Activated T-helper 17 cell treated with anti-CD3 and anti-CD28 coated beads, Interleukin-2, amount 50 U/mL, for 72 hours (primary cell): ENCODE data around the gene PPP2R5E. TPM values are rescaled to one million over a fixed set of nuclear protein-coding genes. Genes with fewer than 3 reads are reported as not detected.

ENCODE experiments used
- ATAC-seq: fragments of 150-1000 bp; cut with Tn5 transposase; replicated peaks from 2 replicates; pipeline ENCODE4 v1.10.0; 2021; ENCODE audit warnings: mild to moderate bottlenecking, moderate library complexity
- H3K27ac Mint-ChIP-seq: one replicate; pipeline ENCODE4 v1.8.0; 2022; ENCODE audit warnings: mixed read lengths
- H3K27me3 Mint-ChIP-seq: one replicate; pipeline ENCODE4 v1.8.0; 2022; ENCODE audit warnings: mixed read lengths
- H3K36me3 Mint-ChIP-seq: one replicate; pipeline ENCODE4 v1.8.0; 2022; ENCODE audit warnings: low read depth, mild to moderate bottlenecking, mixed read lengths
- H3K4me1 Mint-ChIP-seq: one replicate; pipeline ENCODE4 v1.8.0; 2022; ENCODE audit warnings: mixed read lengths
- H3K4me3 Mint-ChIP-seq: one replicate; pipeline ENCODE4 v1.8.0; 2022; ENCODE audit warnings: mild to moderate bottlenecking, mixed read lengths
- H3K9me3 Mint-ChIP-seq: one replicate; pipeline ENCODE4 v1.8.0; 2022; ENCODE audit warnings: mixed read lengths
- total RNA-seq, 2 donors: library from RNA; stranded (reverse); gene quantifications; one replicate each; pipeline ENCODE4 v1.2.3, GENCODE V29; 2022

The PPP2R5E gene
- total RNA-seq, 2 donors from 2014 or later = 27.0 to 43.4 TPM

GRCh38 chr14:63421919-63422318, 121.3 kb downstream of the PPP2R5E start:
- no peaks in the 10 kb centered on the region for H3K4me1 Mint-ChIP-seq
- peaks cover 43% of the 10 kb centered on the region for H3K36me3 Mint-ChIP-seq
- no peaks in the 10 kb centered on the region for H3K9me3 Mint-ChIP-seq
- ATAC-seq = no peak
- H3K4me3 Mint-ChIP-seq = no peak overlapping the region
- no peak overlapping the region for H3K27ac Mint-ChIP-seq
- no peaks in the 10 kb centered on the region for H3K27me3 Mint-ChIP-seq

- H3K4me3 Mint-ChIP-seq = no peak overlapping the region
- no peaks in the 10 kb centered on the region for H3K4me1 Mint-ChIP-seq
- ATAC-seq = no peak
- no peak overlapping the region for H3K27ac Mint-ChIP-seq
- H3K27me3 Mint-ChIP-seq = no peaks in the 10 kb centered on the region
- H3K9me3 Mint-ChIP-seq = no peaks in the 10 kb centered on the region
- peaks cover 43% of the 10 kb centered on the region for H3K36me3 Mint-ChIP-seq
Measured at GRCh38 chr14:63421226-63421625, 122.0 kb downstream of the PPP2R5E start.

- H3K4me1 Mint-ChIP-seq = no peaks in the 10 kb centered on the region
- H3K27ac Mint-ChIP-seq = no peak overlapping the region
- H3K27me3 Mint-ChIP-seq = no peaks in the 10 kb centered on the region
- ATAC-seq = no peak
- H3K4me3 Mint-ChIP-seq = no peak overlapping the region
- peaks cover 64% of the 10 kb centered on the region for H3K36me3 Mint-ChIP-seq
- no peaks in the 10 kb centered on the region for H3K9me3 Mint-ChIP-seq
Measured at GRCh38 chr14:63418020-63418419, 125.2 kb downstream of the PPP2R5E start.

GRCh38 chr14:63413009-63413408, 130.2 kb downstream of the PPP2R5E start:
- Mint-ChIP-seq H3K27me3 (no peaks in the 10 kb centered on the region), H3K27ac (no peak overlapping the region)

GRCh38 chr14:63406333-63406732, 136.8 kb downstream of the PPP2R5E start:
- H3K4me3 Mint-ChIP-seq = no peak overlapping the region
- no peaks in the 10 kb centered on the region for H3K27me3 Mint-ChIP-seq
- peaks cover 39% of the 10 kb centered on the region for H3K36me3 Mint-ChIP-seq
- H3K4me1 Mint-ChIP-seq = peaks cover 5% of the 10 kb centered on the region
- no peaks in the 10 kb centered on the region for H3K9me3 Mint-ChIP-seq
- H3K27ac Mint-ChIP-seq = no peak overlapping the region
- no peak for ATAC-seq

More at GRCh38 chr14:63413009-63413408, 130.2 kb downstream of the PPP2R5E start:
- H3K9me3 Mint-ChIP-seq = no peaks in the 10 kb centered on the region
- ATAC-seq = no peak
- H3K4me3 Mint-ChIP-seq = no peak overlapping the region
- H3K36me3 Mint-ChIP-seq = peaks cover 56% of the 10 kb centered on the region
- H3K4me1 Mint-ChIP-seq = peaks cover 5% of the 10 kb centered on the region

- no peaks in the 10 kb centered on the region for H3K9me3 Mint-ChIP-seq
- H3K4me1 Mint-ChIP-seq = peaks cover 5% of the 10 kb centered on the region
- H3K27ac Mint-ChIP-seq = no peak overlapping the region
- H3K27me3 Mint-ChIP-seq = no peaks in the 10 kb centered on the region
- H3K36me3 Mint-ChIP-seq = peaks cover 37% of the 10 kb centered on the region
- H3K4me3 Mint-ChIP-seq = no peak overlapping the region
- ATAC-seq = no peak
Measured at GRCh38 chr14:63405715-63406114, 137.5 kb downstream of the PPP2R5E start.

- Mint-ChIP-seq H3K4me3 (no peak overlapping the region), H3K9me3 (no peaks in the 10 kb centered on the region), H3K36me3 (peaks cover 37% of the 10 kb centered on the region), H3K4me1 (peaks cover 4% of the 10 kb centered on the region), H3K27ac (no peak overlapping the region), H3K27me3 (no peaks in the 10 kb centered on the region)
- ATAC-seq = no peak
Measured at GRCh38 chr14:63404906-63405305, 138.3 kb downstream of the PPP2R5E start.

- Mint-ChIP-seq H3K4me3 (no peak overlapping the region), H3K9me3 (no peaks in the 10 kb centered on the region), H3K4me1 (peaks cover 4% of the 10 kb centered on the region), H3K27ac (no peak overlapping the region), H3K27me3 (no peaks in the 10 kb centered on the region), H3K36me3 (peaks cover 37% of the 10 kb centered on the region)
- no peak for ATAC-seq
Measured at GRCh38 chr14:63401646-63402045, 141.5 kb downstream of the PPP2R5E start.

- Mint-ChIP-seq H3K27me3 (no peaks in the 10 kb centered on the region), H3K27ac (no peak overlapping the region), H3K9me3 (no peaks in the 10 kb centered on the region), H3K36me3 (peaks cover 40% of the 10 kb centered on the region), H3K4me3 (no peak overlapping the region), H3K4me1 (peaks cover 10% of the 10 kb centered on the region)
- ATAC-seq = peak; percentile 23
Measured at GRCh38 chr14:63398952-63399351, 144.2 kb downstream of the PPP2R5E start.

- Mint-ChIP-seq H3K27me3 (no peaks in the 10 kb centered on the region), H3K4me1 (peaks cover 6% of the 10 kb centered on the region)
Measured at GRCh38 chr14:63394841-63395240, 148.3 kb downstream of the PPP2R5E start.

GRCh38 chr14:63394432-63394831, 148.7 kb downstream of the PPP2R5E start:
- Mint-ChIP-seq H3K9me3 (no peaks in the 10 kb centered on the region), H3K27me3 (no peaks in the 10 kb centered on the region), H3K36me3 (peaks cover 69% of the 10 kb centered on the region), H3K4me1 (peaks cover 6% of the 10 kb centered on the region), H3K27ac (peak overlapping the region; percentile 77), H3K4me3 (no peak overlapping the region)
- ATAC-seq = no peak

More at GRCh38 chr14:63394841-63395240, 148.3 kb downstream of the PPP2R5E start:
- ATAC-seq = no peak
- H3K9me3 Mint-ChIP-seq = no peaks in the 10 kb centered on the region
- peaks cover 69% of the 10 kb centered on the region for H3K36me3 Mint-ChIP-seq
- peak overlapping the region; percentile 77 for H3K27ac Mint-ChIP-seq
- H3K4me3 Mint-ChIP-seq = no peak overlapping the region

- no peak for ATAC-seq
- Mint-ChIP-seq H3K4me3 (no peak overlapping the region), H3K27ac (no peak overlapping the region), H3K27me3 (no peaks in the 10 kb centered on the region), H3K4me1 (peaks cover 6% of the 10 kb centered on the region), H3K36me3 (peaks cover 72% of the 10 kb centered on the region), H3K9me3 (no peaks in the 10 kb centered on the region)
Measured at GRCh38 chr14:63393012-63393411, 150.2 kb downstream of the PPP2R5E start.

GRCh38 chr14:63392236-63392635, 150.9 kb downstream of the PPP2R5E start:
- H3K36me3 Mint-ChIP-seq = peaks cover 80% of the 10 kb centered on the region
- peaks cover 6% of the 10 kb centered on the region for H3K4me1 Mint-ChIP-seq
- no peaks in the 10 kb centered on the region for H3K9me3 Mint-ChIP-seq
- ATAC-seq = no peak
- H3K4me3 Mint-ChIP-seq = no peak overlapping the region
- H3K27ac Mint-ChIP-seq = no peak overlapping the region
- H3K27me3 Mint-ChIP-seq = no peaks in the 10 kb centered on the region

- H3K27me3 Mint-ChIP-seq = no peaks in the 10 kb centered on the region
- H3K9me3 Mint-ChIP-seq = no peaks in the 10 kb centered on the region
- H3K4me1 Mint-ChIP-seq = peaks cover 5% of the 10 kb centered on the region
- no peak overlapping the region for H3K4me3 Mint-ChIP-seq
- peak; percentile 80 for ATAC-seq
- H3K36me3 Mint-ChIP-seq = peaks cover 97% of the 10 kb centered on the region
- no peak overlapping the region for H3K27ac Mint-ChIP-seq
Measured at GRCh38 chr14:63388766-63389431, 154.3 kb downstream of the PPP2R5E start.

GRCh38 chr14:63387711-63388110, 155.5 kb downstream of the PPP2R5E start:
- H3K4me1 Mint-ChIP-seq = peaks cover 8% of the 10 kb centered on the region

More at GRCh38 chr14:63387711-63388110, 155.5 kb downstream of the PPP2R5E start:
- H3K9me3 Mint-ChIP-seq = no peaks in the 10 kb centered on the region
- peaks cover 97% of the 10 kb centered on the region for H3K36me3 Mint-ChIP-seq
- no peaks in the 10 kb centered on the region for H3K27me3 Mint-ChIP-seq
- no peak overlapping the region for H3K27ac Mint-ChIP-seq
- no peak for ATAC-seq
- H3K4me3 Mint-ChIP-seq = no peak overlapping the region
